ENCODE data around the gene FXYD6.

FXYD6 gene

DNA sequence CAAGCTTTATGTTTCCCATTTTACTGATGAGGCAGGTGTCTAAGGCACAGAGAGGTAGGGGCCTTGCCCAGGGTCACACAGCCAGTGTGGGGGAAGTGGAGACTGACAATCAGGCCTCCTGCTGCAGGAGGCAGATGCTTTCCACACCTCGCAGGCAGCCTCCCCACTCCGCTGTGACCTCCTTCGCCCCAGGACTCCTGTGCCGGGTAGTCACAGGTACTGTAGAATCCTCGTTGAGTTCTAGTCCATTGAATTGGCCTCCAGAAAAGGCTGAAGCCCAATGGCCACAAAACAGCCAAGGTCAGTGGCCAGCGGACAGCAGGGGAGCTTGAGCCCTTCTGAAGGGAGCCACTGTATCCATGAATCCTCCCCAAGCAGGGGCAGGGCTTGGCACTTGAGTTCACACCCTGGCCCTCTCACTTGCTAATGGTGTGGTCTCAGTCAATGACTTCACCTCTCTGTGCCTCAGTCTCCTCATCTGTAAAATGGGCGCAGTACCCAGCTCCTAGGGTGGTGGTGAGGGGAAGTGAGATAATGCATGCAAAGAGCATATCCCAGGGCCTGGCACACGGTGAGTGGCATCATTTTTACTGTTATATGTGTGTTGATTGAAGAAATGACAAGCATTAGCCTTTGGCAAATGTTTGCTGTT is 50.8 kb downstream of the FXYD6 start:
- H3K4me1 Mint-ChIP-seq: peaks cover 18% of the 10 kb centered on the region
- H3K27me3 Mint-ChIP-seq (ENCODE audit: low read depth, poor library complexity): peaks cover 42% of the 10 kb centered on the region
- no peak overlapping the region for H3K4me3 Mint-ChIP-seq
- H3K9me3 Mint-ChIP-seq: no peaks in the 10 kb centered on the region
- no peak for DNase-seq
- TF ChIP-seq, protein P1, sequence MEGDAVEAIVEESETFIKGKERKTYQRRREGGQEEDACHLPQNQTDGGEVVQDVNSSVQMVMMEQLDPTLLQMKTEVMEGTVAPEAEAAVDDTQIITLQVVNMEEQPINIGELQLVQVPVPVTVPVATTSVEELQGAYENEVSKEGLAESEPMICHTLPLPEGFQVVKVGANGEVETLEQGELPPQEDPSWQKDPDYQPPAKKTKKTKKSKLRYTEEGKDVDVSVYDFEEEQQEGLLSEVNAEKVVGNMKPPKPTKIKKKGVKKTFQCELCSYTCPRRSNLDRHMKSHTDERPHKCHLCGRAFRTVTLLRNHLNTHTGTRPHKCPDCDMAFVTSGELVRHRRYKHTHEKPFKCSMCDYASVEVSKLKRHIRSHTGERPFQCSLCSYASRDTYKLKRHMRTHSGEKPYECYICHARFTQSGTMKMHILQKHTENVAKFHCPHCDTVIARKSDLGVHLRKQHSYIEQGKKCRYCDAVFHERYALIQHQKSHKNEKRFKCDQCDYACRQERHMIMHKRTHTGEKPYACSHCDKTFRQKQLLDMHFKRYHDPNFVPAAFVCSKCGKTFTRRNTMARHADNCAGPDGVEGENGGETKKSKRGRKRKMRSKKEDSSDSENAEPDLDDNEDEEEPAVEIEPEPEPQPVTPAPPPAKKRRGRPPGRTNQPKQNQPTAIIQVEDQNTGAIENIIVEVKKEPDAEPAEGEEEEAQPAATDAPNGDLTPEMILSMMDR (IDR thresholded peaks at IDR 0.05): no peak
- H3K27ac Mint-ChIP-seq: no peak overlapping the region
- H3K36me3 Mint-ChIP-seq (ENCODE audit: low read depth): no peaks in the 10 kb centered on the region

DNA sequence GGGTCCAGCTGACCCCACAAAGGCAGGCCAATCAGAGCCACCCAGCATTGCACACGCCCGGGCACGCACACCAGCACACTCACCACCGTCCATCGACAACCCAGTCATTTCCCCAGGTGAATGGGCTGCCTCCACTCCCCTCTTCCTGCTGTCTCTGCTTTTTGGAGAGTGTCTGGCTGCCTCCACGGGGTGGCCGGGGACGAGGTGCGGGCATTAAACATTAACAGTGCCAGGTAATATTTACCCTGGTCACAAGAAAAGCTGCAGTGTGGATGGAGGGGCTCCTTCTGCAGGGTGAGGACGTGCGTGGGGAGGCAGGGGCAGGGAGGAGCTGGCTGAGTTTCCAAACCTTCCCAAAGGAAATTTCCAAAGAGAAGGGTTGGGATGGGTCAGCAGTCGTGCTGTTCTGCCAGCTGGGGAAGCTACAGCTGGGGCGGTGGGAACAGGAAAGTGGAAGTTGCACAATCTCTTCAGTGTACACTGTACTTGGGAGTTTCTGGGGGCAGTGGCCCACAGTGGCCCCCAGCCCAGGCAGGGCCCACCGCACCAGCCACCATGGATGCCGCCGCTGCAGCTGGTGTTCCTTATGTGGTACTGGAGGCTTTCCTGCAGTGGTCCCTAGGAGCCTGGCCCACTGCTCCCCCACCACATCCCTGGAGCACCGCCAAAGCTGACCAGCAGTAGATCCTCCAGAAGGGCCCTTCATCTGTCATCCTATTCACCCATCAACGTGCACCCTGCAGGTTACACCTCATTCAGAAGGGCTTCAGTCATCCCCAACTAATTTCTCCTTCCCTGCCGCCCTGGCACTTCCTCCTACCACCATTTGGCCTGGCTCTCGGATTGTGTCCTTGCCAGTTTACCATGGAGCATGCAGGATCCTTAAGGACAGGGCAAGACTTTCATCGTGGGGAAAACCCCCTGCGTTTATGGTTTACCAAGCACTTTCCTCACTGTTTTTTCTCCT is 51.6 kb downstream of the FXYD6 start, which contains the start of gene FXYD2:
Gene FXYD2 (minus strand): TSS at position 174 of the 967 bp plus-strand sequence. CDS start 66 bp downstream, at position 108.
- DNase-seq: no peak
- Mint-ChIP-seq H3K4me3 (no peak within 1 kb of the TSS), H3K27me3 (ENCODE audit: low read depth, poor library complexity) (peaks cover 35% of the 10 kb centered on the region), H3K36me3 (ENCODE audit: low read depth) (no peaks in the 10 kb centered on the region), H3K27ac (no peak within 1 kb of the TSS), H3K9me3 (no peaks in the 10 kb centered on the region), H3K4me1 (peaks cover 15% of the 10 kb centered on the region)
- TF ChIP-seq, protein P1 (IDR thresholded peaks at IDR 0.05): no peak

DNA sequence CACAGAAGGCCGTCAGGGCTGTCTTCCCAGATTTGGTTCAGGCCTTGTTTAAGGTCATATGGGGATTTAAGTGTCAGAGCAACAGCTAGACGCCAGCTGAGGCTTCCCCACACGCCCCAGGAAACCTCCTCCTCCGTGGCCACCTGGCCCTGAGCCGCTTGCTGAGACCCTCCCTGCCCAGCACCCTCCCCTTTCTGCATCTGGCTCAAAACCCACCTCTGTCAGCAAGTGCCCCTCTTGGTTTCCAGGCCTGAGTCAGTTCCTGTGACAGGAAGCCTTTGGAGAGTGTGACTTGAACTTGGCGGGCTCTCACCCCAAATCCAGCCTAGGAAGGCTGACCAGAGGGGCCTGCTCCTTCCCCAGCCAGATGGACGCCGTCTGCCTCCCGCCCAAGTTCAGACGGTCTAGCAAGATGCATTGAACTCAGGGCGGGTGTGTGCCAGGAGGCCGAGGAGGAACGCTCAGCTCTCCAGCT is 52.5 kb downstream of the FXYD6 start:
- Mint-ChIP-seq H3K4me1 (peaks cover 21% of the 10 kb centered on the region), H3K9me3 (no peaks in the 10 kb centered on the region), H3K27ac (no peak overlapping the region), H3K36me3 (ENCODE audit: low read depth) (no peaks in the 10 kb centered on the region), H3K27me3 (ENCODE audit: low read depth, poor library complexity) (peaks cover 34% of the 10 kb centered on the region), H3K4me3 (no peak overlapping the region)
- DNase-seq: no peak
- TF ChIP-seq, protein P1 (IDR thresholded peaks at IDR 0.05): no peak

DNA sequence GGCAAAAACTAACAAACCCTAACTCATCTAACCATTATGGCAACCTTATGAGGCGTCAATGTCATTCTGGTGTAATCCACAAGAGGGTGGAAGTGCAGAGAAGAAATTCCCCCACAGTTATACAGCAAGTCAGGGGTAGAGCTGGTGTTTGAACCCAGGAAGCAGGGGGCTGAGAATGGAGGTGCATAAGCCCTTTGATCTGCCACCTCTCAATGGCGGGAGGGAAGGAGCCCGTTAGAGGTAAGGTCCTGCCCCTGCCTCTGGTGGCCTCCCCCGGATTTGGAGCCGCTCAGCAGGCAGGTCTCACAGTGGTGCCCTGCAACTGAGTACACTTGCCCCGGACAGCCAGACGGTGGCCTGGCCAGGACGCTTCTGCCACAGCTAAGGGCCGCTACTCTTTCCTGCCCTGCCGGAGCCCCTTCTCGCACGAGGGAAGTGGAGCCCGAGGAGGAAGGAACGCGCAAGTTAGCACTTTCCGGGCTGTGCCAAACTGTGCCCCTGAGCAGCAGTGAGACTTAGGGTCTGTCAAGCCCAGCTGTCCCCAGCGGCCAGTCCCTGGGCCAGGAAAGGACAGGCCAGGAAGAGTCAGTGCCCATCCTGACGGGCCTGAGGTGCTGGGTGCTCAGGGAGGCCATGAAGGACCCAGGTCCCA is 53.0 kb downstream of the FXYD6 start:
- TF ChIP-seq, protein P1 (IDR thresholded peaks at IDR 0.05): peak; percentile 35
- Mint-ChIP-seq H3K9me3 (no peaks in the 10 kb centered on the region), H3K36me3 (ENCODE audit: low read depth) (no peaks in the 10 kb centered on the region), H3K27me3 (ENCODE audit: low read depth, poor library complexity) (peaks cover 34% of the 10 kb centered on the region), H3K27ac (no peak overlapping the region), H3K4me1 (peaks cover 23% of the 10 kb centered on the region), H3K4me3 (no peak overlapping the region)
- no peak for DNase-seq

DNA sequence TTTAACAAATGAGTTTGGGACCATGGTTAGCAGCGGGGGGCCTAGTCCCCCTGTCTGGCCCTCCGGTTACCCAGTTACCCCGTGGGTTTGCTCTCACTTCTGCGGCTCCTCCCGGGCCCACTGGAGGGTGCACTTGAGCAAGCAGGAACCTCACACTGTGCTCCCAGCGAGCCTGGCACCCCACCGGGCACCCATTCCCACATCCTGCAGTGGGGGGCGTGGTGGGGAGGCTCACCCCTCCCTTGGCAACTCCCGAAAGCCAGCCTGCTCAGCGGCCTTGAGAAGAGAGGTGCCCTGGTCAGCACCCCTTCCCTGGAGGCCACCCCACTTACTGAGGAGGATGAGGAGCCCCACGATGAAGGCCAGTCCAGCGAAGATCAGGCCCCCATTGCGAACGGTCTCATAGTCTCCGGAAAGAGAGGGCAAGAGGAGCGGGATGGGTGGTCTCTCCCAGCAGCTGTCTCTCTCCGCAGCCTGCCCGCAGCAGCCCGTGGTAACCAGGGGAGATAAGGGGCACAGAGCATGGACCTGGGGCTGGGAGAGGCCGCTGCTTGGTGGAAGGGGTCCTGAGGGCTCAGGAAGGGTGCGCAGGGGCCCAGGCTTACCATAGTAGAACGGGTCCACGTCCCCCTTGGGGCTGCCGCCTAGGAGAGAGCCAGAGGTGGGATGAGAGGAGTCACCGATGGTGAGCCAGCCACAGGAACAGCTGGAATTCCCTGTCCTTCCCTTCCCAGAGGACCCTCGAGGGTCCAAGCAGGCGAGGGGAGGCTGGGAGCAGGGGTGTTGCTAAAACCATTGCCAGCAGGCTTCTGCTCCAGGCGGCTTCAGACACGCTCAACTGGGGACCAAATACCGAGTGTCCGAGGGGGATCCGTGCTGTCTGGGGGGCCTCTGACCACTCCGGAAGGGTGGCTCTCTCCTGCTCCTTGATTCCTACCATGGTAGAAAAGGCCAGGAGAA is 54.1 kb downstream of the FXYD6 start:
- no peaks in the 10 kb centered on the region for H3K9me3 Mint-ChIP-seq
- peaks cover 34% of the 10 kb centered on the region for H3K27me3 Mint-ChIP-seq (ENCODE audit: low read depth, poor library complexity)
- no peak overlapping the region for H3K4me3 Mint-ChIP-seq
- peaks cover 31% of the 10 kb centered on the region for H3K4me1 Mint-ChIP-seq
- H3K36me3 Mint-ChIP-seq (ENCODE audit: low read depth): no peaks in the 10 kb centered on the region
- TF ChIP-seq, protein P1 (IDR thresholded peaks at IDR 0.05): peak; percentile 58
- no peak overlapping the region for H3K27ac Mint-ChIP-seq
- DNase-seq: peak; percentile 62
